GM12878 (cell line): ENCODE data around the gene ASB2. TPM values are rescaled to one million over a fixed set of nuclear protein-coding genes. Genes with fewer than 3 reads are reported as not detected.

Experiments used
- ATAC-seq: fragments of 200-7000 bp; cut with Tn5 transposase; 3 replicates; pipeline ENCODE4 v1.9.1; 2020; ENCODE audit warnings: mild to moderate bottlenecking, moderate library complexity
- BruUV-seq: library from RNA; stranded (reverse); fragments of 400-500 nt; replicated peaks from 2 replicates; lab custom pipeline; 2021; lab: Mats Ljungman, UMichigan
- CTCF ChIA-PET: fragments of 300-600 bp; sonication (Branson Sonifier 250); formaldehyde crosslinking; extraction: SDS; loops from one replicate; lab custom pipeline; 2021; ENCODE audit warnings: inconsistent platforms; lab: Yijun Ruan, JAX
- POLR2A ChIA-PET: fragments of 350-600 bp; formaldehyde crosslinking; extraction: SDS; loops from one replicate; lab custom pipeline; 2021; ENCODE audit warnings: inconsistent platforms; lab: Charles Lee
- RAD21 ChIA-PET: fragments of 300-600 bp; sonication (Branson Sonifier 250); formaldehyde crosslinking; loops from one replicate; lab custom pipeline; 2023; ENCODE audit warnings: antibody characterized with exemption; ENCODE audit not compliant: unreplicated experiment; lab: Charles Lee
- SMC1A ChIA-PET: fragments of 300-600 bp; sonication (Branson Sonifier 250); formaldehyde crosslinking; loops from one replicate; lab custom pipeline; 2023; ENCODE audit not compliant: unreplicated experiment, uncharacterized antibody; lab: Charles Lee
- DNase-seq: peaks from one replicate; pipeline ENCODE4 v3.0.0-alpha.2; 2011; ENCODE audit warnings: low read depth, low spot score
- FAIRE-seq: peaks from 3 replicates; lab custom pipeline; 2011; peaks lifted over from hg19 to GRCh38; lab: Jason Lieb, UNC
- H2AFZ ChIP-seq: 2 replicates; pipeline ENCODE4 v1.6.0; 2011; ENCODE audit warnings: low read depth, low read length, control low read depth; ENCODE audit not compliant: control insufficient read depth
- H3K27ac ChIP-seq: 2 replicates; pipeline ENCODE4 v1.5.1; 2011; ENCODE audit warnings: control low read depth; ENCODE audit not compliant: control insufficient read depth, insufficient read depth
- H3K27me3 ChIP-seq, 2 experiments: replicated peaks in 1 of 2; 2 replicates each; pipeline versions ENCODE4 v1.6.0 to v1.6.1; 2011; ENCODE audit warnings: low read length in 1 of 2; ENCODE audit not compliant: control insufficient read depth in 2 of 2, insufficient read depth in 2 of 2
- H3K36me3 ChIP-seq, 2 experiments: 2 replicates each; pipeline ENCODE4 v1.5.1; 2011; ENCODE audit warnings: low read length in 1 of 2; ENCODE audit not compliant: control insufficient read depth in 2 of 2, insufficient read depth in 2 of 2
- H3K4me1 ChIP-seq: 2 replicates; pipeline ENCODE4 v1.6.1; 2011; ENCODE audit warnings: mild to moderate bottlenecking, low read length, moderate library complexity, mixed read lengths; ENCODE audit not compliant: control insufficient read depth, insufficient read depth
- H3K4me2 ChIP-seq: 2 replicates; pipeline ENCODE4 v1.6.0; 2011; ENCODE audit warnings: control low read depth; ENCODE audit not compliant: control insufficient read depth, insufficient read depth
- H3K4me3 ChIP-seq: fragments of 200-600 bp; sonication (generic); 2 replicates; pipeline ENCODE4 v1.5.1; 2016
- H3K79me2 ChIP-seq: 2 replicates; pipeline ENCODE4 v1.6.0; 2011; ENCODE audit warnings: low read length; ENCODE audit not compliant: control insufficient read depth, insufficient read depth
- H3K9ac ChIP-seq: 2 replicates; pipeline ENCODE4 v1.8.0; 2011; ENCODE audit warnings: low read length, control low read depth, mixed read lengths; ENCODE audit not compliant: control insufficient read depth, insufficient read depth
- H3K9me3 ChIP-seq: replicated peaks from 3 replicates; pipeline ENCODE4 v1.5.1; 2011; ENCODE audit warnings: mild to moderate bottlenecking, low read length; ENCODE audit not compliant: control insufficient read depth, insufficient read depth
- H4K20me1 ChIP-seq: 2 replicates; pipeline ENCODE4 v1.6.0; 2011; ENCODE audit not compliant: control insufficient read depth, insufficient read depth
- TCF12 ChIP-seq: IDR thresholded peaks from 2 replicates; pipeline ENCODE4 v1.6.1; 2011; ENCODE audit warnings: low read depth, mild to moderate bottlenecking, low read length
- whole genome bisulfite sequencing: methylation state at CpG from one replicate; pipeline ENCODE4 v1.1.6; 2016; ENCODE audit warnings: low lambda C conversion rate; ENCODE audit not compliant: insufficient replicate concordance, insufficient coverage; ENCODE audit errors: missing lambda C conversion rate; 5-methylcytosine and 5-hydroxymethylcytosine counted together
- in situ Hi-C: fragments of 300-500 bp; cut with MboI; formaldehyde crosslinking; loops from 9 replicates; pipeline ENCODE4 v1.14.3; 2018; ENCODE audit warnings: mixed read lengths
- intact Hi-C: fragments of 100-400 bp; cut with micrococcal nuclease; formaldehyde crosslinking; loops from one replicate; pipeline ENCODE4 v1.14.2; 2022; ENCODE audit not compliant: unreplicated experiment
- polyA plus RNA-seq, 11 experiments: library from polyadenylated mRNA; depleted of rRNA in 4 of 11; unstranded in 6 of 11; stranded (reverse) in 5 of 11; fragments of >200 nt; fragmentation: Nextera tagmentation in 4 of 11; fragmentation: Illumina TruSeq in 1 of 11; extraction: Ambion mirVana in 4 of 11; extraction: Trizol in 1 of 11; gene quantifications; 1 replicate in 1 of 11; 2 replicates in 10 of 11; pipeline versions ENCODE4 v1.2.1 to v1.2.3, GENCODE V29; 2011 to 2016; ENCODE audit warnings: inconsistent platforms in 2 of 11, missing spikeins in 2 of 11, low read depth in 1 of 11
- total RNA-seq, 4 experiments: library from RNA; depleted of rRNA in 3 of 4; stranded (reverse); fragments of >200 nt in 3 of 4; fragmentation: Illumina TruSeq in 1 of 4; extraction: Trizol in 1 of 4; gene quantifications; 2 replicates each; pipeline versions ENCODE4 v1.2.1 to v1.2.3, GENCODE V29; 2013 to 2021
- TF ChIP-seq, protein P1 (sequence below): fragments of 150-350 bp; IDR thresholded peaks from 2 replicates; pipeline ENCODE4 v1.6.1; 2016; ENCODE audit warnings: low read depth, low read length

ASB2 gene
- total and polyA plus RNA-seq, 10 of the 15 experiments (the other 5 are each of a cell fraction or from before 2014, with no cell fraction given): 3.0 to 54.8 (median 33.5) TPM

DNA sequence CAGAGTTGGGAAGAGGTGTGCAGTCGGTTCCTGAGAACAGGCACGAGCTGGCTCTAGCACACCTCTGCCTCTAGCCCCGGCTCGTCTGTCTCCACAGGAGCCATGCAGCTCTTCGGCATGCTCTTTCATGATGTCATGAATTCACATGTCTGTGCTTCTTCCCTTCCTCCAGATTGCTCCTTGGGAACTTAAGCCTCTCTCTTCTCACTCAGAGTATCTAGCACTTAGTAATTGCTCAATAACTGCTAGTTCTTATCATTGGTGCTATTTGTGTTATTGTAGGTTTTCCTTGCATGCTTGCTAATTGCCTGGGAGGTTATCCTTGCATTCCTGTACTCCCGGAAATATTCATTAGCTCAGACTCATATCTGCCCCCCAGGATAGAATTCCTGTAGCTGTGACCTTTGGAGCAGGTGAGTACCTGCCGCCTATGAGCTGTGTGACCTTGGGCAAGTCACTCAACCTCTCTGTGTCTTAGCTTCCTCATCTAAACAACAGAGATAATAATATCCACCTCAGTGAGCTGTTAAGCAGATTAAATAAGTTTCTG lies 29.8 kb downstream of the ASB2 start:
- H3K36me3 ChIP-seq: peaks cover 0 to 4% of the 10 kb centered on the region in 2 experiments; a peak in 1 of 4 replicates
- ChIA-PET POLR2A (interaction anchor here (0.8 to 1.0 kb wide), 2 partner anchors 12 to 14 kb away, joined by 3 to 4 read pairs; no protein-coding TSS in a partner anchor), RAD21 (interaction anchor here (0.7 to 13.9 kb wide), 5 partner anchors 9 to 90 kb away, joined by 3 to 344 read pairs (median 4); partner anchors contain the start of gene CCDC197), SMC1A (interaction anchor here (0.7 to 19.5 kb wide), 10 partner anchors 9 to 90 kb away, joined by 3 to 409 read pairs (median 3); partner anchors contain the start of gene ASB2), CTCF (interaction anchor here (0.6 to 2.0 kb wide), 4 partner anchors 24 to 290 kb away, joined by 4 to 23 read pairs (median 8); no protein-coding TSS in a partner anchor)
- H3K4me1 ChIP-seq: peaks cover 3% of the 10 kb centered on the region
- H3K4me2 ChIP-seq: no peak overlapping the region
- no peak overlapping the region for H3K4me3 ChIP-seq
- DNase-seq: no peak
- FAIRE-seq: no peak
- 0 out of 2 replicates have a peak, but pooled peaks have one; percentile 0 for TF ChIP-seq TCF12
- TF ChIP-seq, protein P1, sequence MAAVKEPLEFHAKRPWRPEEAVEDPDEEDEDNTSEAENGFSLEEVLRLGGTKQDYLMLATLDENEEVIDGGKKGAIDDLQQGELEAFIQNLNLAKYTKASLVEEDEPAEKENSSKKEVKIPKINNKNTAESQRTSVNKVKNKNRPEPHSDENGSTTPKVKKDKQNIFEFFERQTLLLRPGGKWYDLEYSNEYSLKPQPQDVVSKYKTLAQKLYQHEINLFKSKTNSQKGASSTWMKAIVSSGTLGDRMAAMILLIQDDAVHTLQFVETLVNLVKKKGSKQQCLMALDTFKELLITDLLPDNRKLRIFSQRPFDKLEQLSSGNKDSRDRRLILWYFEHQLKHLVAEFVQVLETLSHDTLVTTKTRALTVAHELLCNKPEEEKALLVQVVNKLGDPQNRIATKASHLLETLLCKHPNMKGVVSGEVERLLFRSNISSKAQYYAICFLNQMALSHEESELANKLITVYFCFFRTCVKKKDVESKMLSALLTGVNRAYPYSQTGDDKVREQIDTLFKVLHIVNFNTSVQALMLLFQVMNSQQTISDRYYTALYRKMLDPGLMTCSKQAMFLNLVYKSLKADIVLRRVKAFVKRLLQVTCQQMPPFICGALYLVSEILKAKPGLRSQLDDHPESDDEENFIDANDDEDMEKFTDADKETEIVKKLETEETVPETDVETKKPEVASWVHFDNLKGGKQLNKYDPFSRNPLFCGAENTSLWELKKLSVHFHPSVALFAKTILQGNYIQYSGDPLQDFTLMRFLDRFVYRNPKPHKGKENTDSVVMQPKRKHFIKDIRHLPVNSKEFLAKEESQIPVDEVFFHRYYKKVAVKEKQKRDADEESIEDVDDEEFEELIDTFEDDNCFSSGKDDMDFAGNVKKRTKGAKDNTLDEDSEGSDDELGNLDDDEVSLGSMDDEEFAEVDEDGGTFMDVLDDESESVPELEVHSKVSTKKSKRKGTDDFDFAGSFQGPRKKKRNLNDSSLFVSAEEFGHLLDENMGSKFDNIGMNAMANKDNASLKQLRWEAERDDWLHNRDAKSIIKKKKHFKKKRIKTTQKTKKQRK: no peak
- H3K9ac ChIP-seq: no peak overlapping the region
- 81% methylated on average over 7 of the region's 7 CpGs for WGBS
- no peaks in the 10 kb centered on the region for H3K79me2 ChIP-seq
- ATAC-seq: peak; percentile 18; the same call in 2 of the 3 replicates
- intact Hi-C loops (no loop called here), in situ Hi-C loops (no loop called here)
- H3K27me3 ChIP-seq: no peaks in the 10 kb centered on the region
- no peaks in the 10 kb centered on the region for H3K9me3 ChIP-seq
- H4K20me1 ChIP-seq: no peaks in the 10 kb centered on the region
- no peak overlapping the region for H2AFZ ChIP-seq
- BruUV-seq: no TSS peak
- no peak overlapping the region for H3K27ac ChIP-seq
